ENCODE data around the gene PSMD1.
"Not testable (repeated sequence)": the region's sequence is repeated elsewhere in the genome, so short reads cannot be mapped to it uniquely, and the experiment has no call there.

Gene PSMD1

GRCh38 chr2:231134910-231135655 is 78.4 kb downstream of the PSMD1 start:
- Histone ChIP-seq H3K27ac (ENCODE audit: low read depth, low read length) (no peak overlapping the region), H3K9ac (ENCODE audit: low read length) (no peak overlapping the region), H3K36me3 (ENCODE audit: control insufficient read depth, insufficient read depth, low read length) (no peaks in the 10 kb centered on the region), H3K4me1 (ENCODE audit: control insufficient read depth, insufficient read depth, low read length) (peaks cover 2% of the 10 kb centered on the region), H3K27me3 (ENCODE audit: control insufficient read depth, insufficient read depth, low read length) (no peaks in the 10 kb centered on the region), H3K4me3 (ENCODE audit: low read length) (no peak overlapping the region)

GRCh38 chr2:231138699-231139098 is 82.0 kb downstream of the PSMD1 start:
- Histone ChIP-seq H3K4me3 (ENCODE audit: low read length) (no peak overlapping the region), H3K36me3 (ENCODE audit: control insufficient read depth, insufficient read depth, low read length) (no peaks in the 10 kb centered on the region), H3K27me3 (ENCODE audit: control insufficient read depth, insufficient read depth, low read length) (no peaks in the 10 kb centered on the region), H3K9ac (ENCODE audit: low read length) (no peak overlapping the region), H3K27ac (ENCODE audit: low read depth, low read length) (peak overlapping the region; percentile 52), H3K4me1 (ENCODE audit: control insufficient read depth, insufficient read depth, low read length) (peaks cover 2% of the 10 kb centered on the region)

- Histone ChIP-seq H3K4me1 (ENCODE audit: control insufficient read depth, insufficient read depth, low read length) (peaks cover 2% of the 10 kb centered on the region), H3K4me3 (ENCODE audit: low read length) (no peak overlapping the region), H3K36me3 (ENCODE audit: control insufficient read depth, insufficient read depth, low read length) (no peaks in the 10 kb centered on the region), H3K27ac (ENCODE audit: low read depth, low read length) (no peak overlapping the region), H3K27me3 (ENCODE audit: control insufficient read depth, insufficient read depth, low read length) (no peaks in the 10 kb centered on the region), H3K9ac (ENCODE audit: low read length) (no peak overlapping the region)
Measured at GRCh38 chr2:231139796-231140195, 83.1 kb downstream of the PSMD1 start.

GRCh38 chr2:231140808-231141207 is 84.1 kb downstream of the PSMD1 start:
- not testable (repeated sequence) for H3K4me1 ChIP-seq (ENCODE audit: control insufficient read depth, insufficient read depth, low read length)

GRCh38 chr2:231144896-231145295 is 88.2 kb downstream of the PSMD1 start:
- Histone ChIP-seq H3K4me3 (ENCODE audit: low read length) (no peak overlapping the region), H3K27ac (ENCODE audit: low read depth, low read length) (no peak overlapping the region), H3K4me1 (ENCODE audit: control insufficient read depth, insufficient read depth, low read length) (peaks cover 6% of the 10 kb centered on the region), H3K36me3 (ENCODE audit: control insufficient read depth, insufficient read depth, low read length) (peaks cover 4% of the 10 kb centered on the region), H3K27me3 (ENCODE audit: control insufficient read depth, insufficient read depth, low read length) (no peaks in the 10 kb centered on the region), H3K9ac (ENCODE audit: low read length) (no peak overlapping the region)

More at GRCh38 chr2:231140808-231141207, 84.1 kb downstream of the PSMD1 start:
- not testable (repeated sequence) for H3K36me3 ChIP-seq (ENCODE audit: control insufficient read depth, insufficient read depth, low read length); H3K27ac ChIP-seq (ENCODE audit: low read depth, low read length); H3K27me3 ChIP-seq (ENCODE audit: control insufficient read depth, insufficient read depth, low read length); H3K4me3 ChIP-seq (ENCODE audit: low read length); H3K9ac ChIP-seq (ENCODE audit: low read length)

- H3K9ac ChIP-seq (ENCODE audit: low read length), result no peak overlapping the region
- H3K27ac ChIP-seq (ENCODE audit: low read depth, low read length), result no peak overlapping the region
- peaks cover 6% of the 10 kb centered on the region for H3K36me3 ChIP-seq (ENCODE audit: control insufficient read depth, insufficient read depth, low read length)
- H3K27me3 ChIP-seq (ENCODE audit: control insufficient read depth, insufficient read depth, low read length), result no peaks in the 10 kb centered on the region
- H3K4me3 ChIP-seq (ENCODE audit: low read length), result no peak overlapping the region
- peaks cover 6% of the 10 kb centered on the region for H3K4me1 ChIP-seq (ENCODE audit: control insufficient read depth, insufficient read depth, low read length)
Measured at GRCh38 chr2:231146665-231147064, 90.0 kb downstream of the PSMD1 start.

- no peak overlapping the region for H3K9ac ChIP-seq (ENCODE audit: low read length)
- H3K36me3 ChIP-seq (ENCODE audit: control insufficient read depth, insufficient read depth, low read length), result peaks cover 6% of the 10 kb centered on the region
- H3K27ac ChIP-seq (ENCODE audit: low read depth, low read length), result peak overlapping the region; percentile 45
- H3K27me3 ChIP-seq (ENCODE audit: control insufficient read depth, insufficient read depth, low read length), result no peaks in the 10 kb centered on the region
- peaks cover 4% of the 10 kb centered on the region for H3K4me1 ChIP-seq (ENCODE audit: control insufficient read depth, insufficient read depth, low read length)
- H3K4me3 ChIP-seq (ENCODE audit: low read length), result no peak overlapping the region
Measured at GRCh38 chr2:231152800-231153557, 96.3 kb downstream of the PSMD1 start.

GRCh38 chr2:231159306-231159705 is 102.6 kb downstream of the PSMD1 start:
- Histone ChIP-seq H3K4me1 (ENCODE audit: control insufficient read depth, insufficient read depth, low read length) (peaks cover 2% of the 10 kb centered on the region), H3K4me3 (ENCODE audit: low read length) (no peak overlapping the region), H3K27ac (ENCODE audit: low read depth, low read length) (no peak overlapping the region), H3K27me3 (ENCODE audit: control insufficient read depth, insufficient read depth, low read length) (no peaks in the 10 kb centered on the region), H3K36me3 (ENCODE audit: control insufficient read depth, insufficient read depth, low read length) (peaks cover 2% of the 10 kb centered on the region), H3K9ac (ENCODE audit: low read length) (no peak overlapping the region)

GRCh38 chr2:231160701-231161100 is 104.0 kb downstream of the PSMD1 start:
- Histone ChIP-seq H3K4me3 (ENCODE audit: low read length) (no peak overlapping the region), H3K27me3 (ENCODE audit: control insufficient read depth, insufficient read depth, low read length) (no peaks in the 10 kb centered on the region), H3K4me1 (ENCODE audit: control insufficient read depth, insufficient read depth, low read length) (peaks cover 2% of the 10 kb centered on the region), H3K9ac (ENCODE audit: low read length) (no peak overlapping the region), H3K36me3 (ENCODE audit: control insufficient read depth, insufficient read depth, low read length) (no peaks in the 10 kb centered on the region), H3K27ac (ENCODE audit: low read depth, low read length) (no peak overlapping the region)

- H3K36me3 ChIP-seq (ENCODE audit: control insufficient read depth, insufficient read depth, low read length), result no peaks in the 10 kb centered on the region
Measured at GRCh38 chr2:231161252-231161839, 104.7 kb downstream of the PSMD1 start.

GRCh38 chr2:231161877-231162329 is 105.2 kb downstream of the PSMD1 start:
- no peak overlapping the region for H3K4me3 ChIP-seq (ENCODE audit: low read length)
- peaks cover under 1% of the 10 kb centered on the region for H3K36me3 ChIP-seq (ENCODE audit: control insufficient read depth, insufficient read depth, low read length)
- peaks cover 2% of the 10 kb centered on the region for H3K4me1 ChIP-seq (ENCODE audit: control insufficient read depth, insufficient read depth, low read length)
- no peaks in the 10 kb centered on the region for H3K27me3 ChIP-seq (ENCODE audit: control insufficient read depth, insufficient read depth, low read length)
- H3K9ac ChIP-seq (ENCODE audit: low read length), result no peak overlapping the region
- H3K27ac ChIP-seq (ENCODE audit: low read depth, low read length), result peak overlapping the region; percentile 59

More at GRCh38 chr2:231161252-231161839, 104.7 kb downstream of the PSMD1 start:
- no peak overlapping the region for H3K27ac ChIP-seq (ENCODE audit: low read depth, low read length)
- H3K4me1 ChIP-seq (ENCODE audit: control insufficient read depth, insufficient read depth, low read length), result peaks cover 2% of the 10 kb centered on the region
- H3K27me3 ChIP-seq (ENCODE audit: control insufficient read depth, insufficient read depth, low read length), result no peaks in the 10 kb centered on the region
- no peak overlapping the region for H3K4me3 ChIP-seq (ENCODE audit: low read length)
- H3K9ac ChIP-seq (ENCODE audit: low read length), result no peak overlapping the region

GRCh38 chr2:231163011-231163410 is 106.3 kb downstream of the PSMD1 start:
- no peak overlapping the region for H3K9ac ChIP-seq (ENCODE audit: low read length)
- no peak overlapping the region for H3K4me3 ChIP-seq (ENCODE audit: low read length)
- H3K4me1 ChIP-seq (ENCODE audit: control insufficient read depth, insufficient read depth, low read length), result peaks cover 2% of the 10 kb centered on the region
- H3K36me3 ChIP-seq (ENCODE audit: control insufficient read depth, insufficient read depth, low read length), result peaks cover 5% of the 10 kb centered on the region
- H3K27ac ChIP-seq (ENCODE audit: low read depth, low read length), result no peak overlapping the region
- no peaks in the 10 kb centered on the region for H3K27me3 ChIP-seq (ENCODE audit: control insufficient read depth, insufficient read depth, low read length)

All from rectal smooth muscle tissue (tissue), 1 donor.